HepG2 (cell line): ENCODE results near the gene ABCF1. TPM values are rescaled to one million over a fixed set of nuclear protein-coding genes. Genes with fewer than 3 reads are reported as not detected.

Source experiments
- AGO2 ChIP-seq: fragments of 200-400 bp; formaldehyde crosslinking; optimal IDR thresholded peaks from 2 replicates; pipeline ENCODE3; 2017; ENCODE audit warnings: mild to moderate bottlenecking, low read depth, low read length, moderate library complexity
- BORCS8-MEF2B ChIP-seq: sonication (generic); formaldehyde crosslinking; IDR thresholded peaks from 2 replicates; pipeline ENCODE4 v1.8.0; 2022; ENCODE audit warnings: mild to moderate bottlenecking, missing genetic modification reagents
- CENPBD1 ChIP-seq: sonication (generic); formaldehyde crosslinking; IDR thresholded peaks from 2 replicates; pipeline ENCODE4 v1.8.0; 2022; ENCODE audit warnings: missing genetic modification reagents, low read depth, mild to moderate bottlenecking, borderline replicate concordance
- ESRRA ChIP-seq: sonication (generic); formaldehyde crosslinking; IDR thresholded peaks from 2 replicates; pipeline ENCODE4 v1.5.1; 2020; ENCODE audit warnings: mild to moderate bottlenecking, low read depth, missing genetic modification reagents
- FOXO1 ChIP-seq: sonication (generic); formaldehyde crosslinking; IDR thresholded peaks from 2 replicates; pipeline ENCODE4 v1.4.0; 2020; ENCODE audit warnings: missing genetic modification reagents
- GABPA ChIP-seq, 2 experiments: IDR thresholded peaks; 2 replicates each; pipeline ENCODE4 v1.6.1; 2011 to 2016; ENCODE audit warnings: low read depth in 2 of 2, low read length in 1 of 2, missing biosample characterization in 1 of 2, missing genetic modification characterization in 1 of 2
- IRF9 ChIP-seq: sonication (generic); formaldehyde crosslinking; IDR thresholded peaks from 2 replicates; pipeline ENCODE4 v1.8.0; 2022; ENCODE audit warnings: missing genetic modification reagents, mild to moderate bottlenecking, borderline replicate concordance
- MAZ ChIP-seq, 2 experiments: sonication (generic) in 1 of 2; formaldehyde crosslinking in 1 of 2; IDR thresholded peaks; 2 replicates each; pipeline versions ENCODE4 v1.5.0 to v1.6.1; 2012 to 2020; ENCODE audit warnings: low read depth in 2 of 2, mild to moderate bottlenecking in 2 of 2, borderline replicate concordance in 1 of 2, improper control_type of control experiment in 1 of 2, low read length in 1 of 2, missing genetic modification reagents in 1 of 2, moderate library complexity in 1 of 2
- MTA1 ChIP-seq: sonication (generic); formaldehyde crosslinking; IDR thresholded peaks from 2 replicates; pipeline ENCODE4 v1.4.0; 2020; ENCODE audit warnings: missing genetic modification reagents, mild to moderate bottlenecking, borderline replicate concordance
- PREB ChIP-seq: sonication (generic); formaldehyde crosslinking; IDR thresholded peaks from 2 replicates; pipeline ENCODE4 v1.4.0; 2020; ENCODE audit warnings: missing genetic modification reagents
- REPIN1 ChIP-seq: sonication (generic); formaldehyde crosslinking; IDR thresholded peaks from 2 replicates; pipeline ENCODE4 v1.8.0; 2022; ENCODE audit warnings: missing genetic modification reagents, low read depth, mild to moderate bottlenecking, borderline replicate concordance
- TAF15 ChIP-seq: fragments of 200-400 bp; formaldehyde crosslinking; IDR thresholded peaks from one replicate; pipeline ENCODE4 v1.6.1; 2018; ENCODE audit warnings: mild to moderate bottlenecking, low read depth, low read length; ENCODE audit not compliant: poor library complexity, severe bottlenecking
- ZBTB26 ChIP-seq: IDR thresholded peaks from 2 replicates; pipeline ENCODE4 v1.6.1; 2016; ENCODE audit warnings: missing compliant biosample characterization, missing genetic modification reagents, borderline replicate concordance
- ZBTB37 ChIP-seq: sonication (generic); formaldehyde crosslinking; IDR thresholded peaks from 2 replicates; pipeline ENCODE4 v1.4.0; 2020; ENCODE audit warnings: mild to moderate bottlenecking, missing genetic modification reagents
- ZC3H4 ChIP-seq: sonication (generic); formaldehyde crosslinking; IDR thresholded peaks from 2 replicates; pipeline ENCODE4 v1.4.0; 2020; ENCODE audit warnings: missing genetic modification reagents, borderline replicate concordance
- ZFP82 ChIP-seq: sonication (generic); formaldehyde crosslinking; IDR thresholded peaks from 2 replicates; pipeline ENCODE4 v1.5.1; 2020; ENCODE audit warnings: mild to moderate bottlenecking, missing genetic modification reagents, borderline replicate concordance
- ZMAT5 ChIP-seq: sonication (generic); formaldehyde crosslinking; IDR thresholded peaks from 2 replicates; pipeline ENCODE4 v1.5.0; 2020; ENCODE audit warnings: mild to moderate bottlenecking, low read depth, missing genetic modification reagents, borderline replicate concordance
- ZNF30 ChIP-seq: sonication (generic); formaldehyde crosslinking; IDR thresholded peaks from 2 replicates; pipeline ENCODE4 v1.5.0; 2020; ENCODE audit warnings: mild to moderate bottlenecking, missing genetic modification reagents
- ZNF629 ChIP-seq: sonication (generic); formaldehyde crosslinking; conservative IDR thresholded peaks from 2 replicates; pipeline ENCODE4 v1.5.0; 2020; ENCODE audit warnings: missing genetic modification reagents
- polyA plus RNA-seq, 8 experiments: library from polyadenylated mRNA; depleted of rRNA in 3 of 8; stranded (reverse) in 7 of 8; unstranded in 1 of 8; fragments of >200 nt; fragmentation: Illumina TruSeq in 4 of 8; extraction: Trizol in 4 of 8; gene quantifications; 2 replicates each; pipeline versions ENCODE4 v1.2.1 to v1.2.3, GENCODE V29; 2011 to 2016; ENCODE audit warnings: low read depth in 4 of 8, missing spikeins in 1 of 8, mixed read lengths in 1 of 8; ENCODE audit not compliant: insufficient read depth in 1 of 8
- total RNA-seq, 5 experiments: library from RNA; depleted of rRNA; stranded (reverse); fragments of >200 nt; fragmentation: Illumina TruSeq; extraction: Trizol; gene quantifications; 2 replicates each; pipeline ENCODE4 v1.2.3, GENCODE V29; 2016; ENCODE audit warnings: low read depth in 1 of 5

ABCF1 gene
- total and polyA plus RNA-seq, 2 of the 13 experiments (the other 11 are each of a cell fraction or from before 2014, with no cell fraction given) = 25.4 to 98.9 TPM

GRCh38 chr6:30616811-30617564, 45.7 kb downstream of the ABCF1 start, which contains the start of gene PPP1R10 (continued):
- no peak for TF ChIP-seq ZBTB37 (CRISPR knock-in tag)
- peak; percentile 29 for TF ChIP-seq BORCS8-MEF2B
- peak; percentile 90 for TF ChIP-seq REPIN1 (CRISPR knock-in tag)
- TF ChIP-seq ZNF30 (CRISPR knock-in tag) = 0 out of 2 replicates have a peak, but pooled peaks have one; percentile 19
- no peak for TF ChIP-seq ZMAT5 (CRISPR knock-in tag)
- peak; percentile 25 for TF ChIP-seq ESRRA (CRISPR knock-in tag)
- TF ChIP-seq TAF15 = no peak
- TF ChIP-seq CENPBD1 = 0 out of 2 replicates have a peak, but pooled peaks have one; percentile 22
- peak; percentile 82 for TF ChIP-seq AGO2
- TF ChIP-seq ZNF629 (CRISPR knock-in tag) = 0 out of 2 replicates have a peak, but pooled peaks have one; percentile 34
- no peak for TF ChIP-seq MTA1 (CRISPR knock-in tag)
- TF ChIP-seq IRF9 = peak; percentile 93
- TF ChIP-seq GABPA (IDR thresholded peaks at IDR 0.05; ENCODE audit: low read depth, low read length) = peak; percentile 80
- peak; percentile 96 for TF ChIP-seq GABPA (CRISPR knock-in tag; IDR thresholded peaks at IDR 0.05; ENCODE audit: low read depth)
- TF ChIP-seq MAZ (IDR thresholded peaks at IDR 0.05; ENCODE audit: borderline replicate concordance, low read depth, low read length) = no peak; the same call in 1 of the 2 replicates
- peak; percentile 65; the same call in 1 of the 2 replicates for TF ChIP-seq MAZ (CRISPR knock-in tag; IDR thresholded peaks at IDR 0.05; ENCODE audit: low read depth)
- TF ChIP-seq ZBTB26 (CRISPR knock-in tag) = no peak
- no peak for TF ChIP-seq PREB (CRISPR knock-in tag)
- peak; percentile 68; the same call in 1 of the 2 replicates for TF ChIP-seq ZC3H4 (CRISPR knock-in tag)
- TF ChIP-seq ZFP82 (CRISPR knock-in tag) = no peak
- no peak for TF ChIP-seq FOXO1 (CRISPR knock-in tag)
